NCI-H748 (cell line): ENCODE data around the gene GAB2.

Experiments used
- DNase-seq: peaks from one replicate; lab custom pipeline; 2025; ENCODE audit not compliant: unreplicated experiment; lab: John Stamatoyannopoulos, UW

The GAB2 gene

DNA sequence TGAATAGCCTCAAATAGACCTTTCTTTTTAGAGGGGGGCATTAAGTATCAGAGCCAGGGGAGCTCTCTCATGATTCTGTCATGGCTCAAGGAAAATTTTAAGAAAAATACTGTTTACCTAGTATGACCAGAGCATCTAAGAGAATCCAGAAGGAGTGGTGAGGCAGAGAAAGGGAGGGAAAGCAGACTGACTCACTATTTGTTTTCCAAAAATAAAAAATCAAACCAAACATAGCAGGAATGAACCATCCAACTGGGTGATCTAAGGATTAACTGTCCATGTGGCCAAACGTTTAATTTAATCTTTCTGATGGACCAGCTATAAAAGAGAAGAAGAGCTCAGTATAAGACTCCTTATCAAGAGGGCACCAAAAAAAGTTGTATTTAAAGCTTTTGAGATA is 70.8 kb downstream of the GAB2 start:
- no peak for DNase-seq

GRCh38 chr11:78345450-78345849 is 72.2 kb downstream of the GAB2 start:
- DNase-seq, result no peak

DNA sequence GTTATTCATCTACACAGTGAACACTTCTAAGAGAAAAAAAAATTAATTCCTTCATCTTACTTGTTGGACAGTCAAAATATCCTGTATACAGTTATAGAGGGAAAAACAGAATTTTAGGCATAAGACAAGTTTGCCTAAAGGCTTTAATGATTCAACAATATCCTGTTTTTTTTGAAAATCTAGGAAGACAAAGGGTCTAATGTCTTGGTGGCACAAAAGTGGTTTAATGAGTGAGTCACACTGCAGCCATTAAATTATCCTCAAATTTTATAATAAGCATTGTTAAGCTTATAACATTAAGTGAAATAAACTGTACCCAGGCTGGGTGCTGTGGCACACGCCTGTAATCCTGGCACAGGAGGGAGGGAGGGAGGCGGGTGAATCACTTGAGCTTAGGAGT is 72.9 kb downstream of the GAB2 start:
- no peak for DNase-seq

- no peak for DNase-seq
Measured at GRCh38 chr11:78344094-78344493, 73.5 kb downstream of the GAB2 start.

DNA sequence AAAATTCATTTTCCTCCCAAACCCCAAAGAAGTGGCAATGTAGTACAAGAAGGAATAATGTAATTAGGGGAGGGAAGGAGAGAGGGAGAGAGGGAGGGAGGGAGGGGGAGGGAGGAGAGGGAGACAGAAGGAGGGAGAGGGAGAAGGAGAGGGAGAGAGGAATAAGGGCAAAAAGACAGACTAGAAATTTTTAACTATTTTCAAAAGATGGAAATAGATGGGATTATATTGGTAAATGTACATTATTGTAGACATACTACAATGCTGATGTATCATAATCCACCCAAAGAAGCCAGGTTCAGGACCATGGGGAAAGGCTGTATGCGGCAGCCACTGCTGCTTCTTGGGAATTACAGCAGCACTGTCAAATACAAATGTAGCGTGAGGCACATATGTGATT is 74.3 kb downstream of the GAB2 start:
- DNase-seq, result no peak

DNA sequence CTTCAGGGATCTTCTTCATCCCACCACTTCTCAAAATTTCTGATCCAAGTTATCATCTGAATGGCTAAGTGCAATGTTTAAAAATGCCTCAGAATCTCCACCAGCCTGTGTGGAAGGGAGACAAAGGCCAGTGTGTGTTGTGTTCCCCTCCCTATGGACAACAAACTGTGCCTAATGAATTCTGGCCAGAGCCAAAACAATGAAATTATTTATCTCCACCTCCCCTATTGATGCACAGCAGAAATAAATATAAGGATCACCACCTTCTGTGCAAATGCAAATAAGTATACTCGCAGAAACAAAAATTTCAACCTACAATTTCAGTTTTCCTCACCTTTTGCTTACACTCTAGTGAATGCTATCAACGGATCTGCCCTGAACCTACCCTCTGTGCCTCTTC is 75.8 kb downstream of the GAB2 start:
- no peak for DNase-seq

- DNase-seq, result no peak
Measured at GRCh38 chr11:78340530-78340929, 77.1 kb downstream of the GAB2 start.

DNA sequence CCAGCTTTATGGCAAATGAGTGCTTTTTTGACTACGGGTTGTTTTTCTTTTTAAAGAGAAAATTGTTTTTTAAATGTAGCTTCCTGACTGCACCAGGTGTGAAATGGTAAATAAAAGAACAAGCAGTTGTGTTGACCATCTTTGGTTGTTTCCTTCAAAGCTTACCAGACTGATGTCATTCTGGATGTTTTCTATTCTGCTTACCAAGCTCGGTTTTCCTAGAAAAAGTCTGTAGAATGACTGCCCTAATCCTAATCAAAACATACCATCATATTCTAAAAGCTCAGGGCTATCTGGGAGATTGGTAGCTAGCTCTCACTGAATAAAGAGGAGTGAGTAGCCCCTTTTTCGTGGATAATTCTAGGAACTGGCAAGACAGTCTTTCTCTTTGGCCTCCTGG is 77.7 kb downstream of the GAB2 start:
- DNase-seq, result no peak

- DNase-seq, result peak; percentile 95
Measured at GRCh38 chr11:78339483-78339882, 78.1 kb downstream of the GAB2 start.

DNA sequence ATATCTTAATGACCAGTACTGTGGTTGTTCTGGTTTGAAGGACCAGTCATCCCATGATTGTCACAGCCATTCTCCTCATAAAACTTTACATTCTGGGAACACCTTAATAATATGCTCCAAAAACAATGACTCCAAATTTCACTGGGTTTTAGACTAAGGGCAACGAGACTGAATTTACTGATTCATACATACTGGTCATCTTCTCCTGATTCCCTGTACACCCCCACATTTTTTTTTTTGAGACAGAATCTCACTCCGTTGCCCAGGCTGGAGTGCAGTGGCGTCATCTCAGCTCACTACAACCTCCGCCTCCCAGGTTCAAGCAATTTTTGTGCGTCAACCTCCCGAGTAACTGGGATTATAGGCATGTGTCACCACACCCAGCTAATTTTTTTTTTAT is 78.9 kb downstream of the GAB2 start:
- DNase-seq, result no peak

DNA sequence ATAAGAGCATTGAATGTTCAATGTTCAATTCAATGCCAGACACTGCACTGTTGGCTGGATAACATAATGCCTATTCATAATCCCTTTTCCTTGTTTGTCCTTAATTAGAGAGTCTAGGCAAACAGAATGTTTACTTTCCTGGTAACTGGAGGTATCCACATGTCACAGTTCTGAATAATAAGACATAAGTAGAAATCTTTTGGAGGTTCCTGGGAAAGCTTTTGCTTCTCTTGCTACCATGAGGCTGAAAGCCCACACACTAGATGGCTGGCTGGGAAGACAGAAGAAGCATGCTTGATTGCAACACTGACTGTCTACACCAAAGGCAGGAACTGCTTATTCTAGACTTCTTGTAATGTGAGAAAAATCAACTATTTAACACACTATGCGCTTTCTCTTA is 79.5 kb downstream of the GAB2 start:
- peak; percentile 59 for DNase-seq

DNA sequence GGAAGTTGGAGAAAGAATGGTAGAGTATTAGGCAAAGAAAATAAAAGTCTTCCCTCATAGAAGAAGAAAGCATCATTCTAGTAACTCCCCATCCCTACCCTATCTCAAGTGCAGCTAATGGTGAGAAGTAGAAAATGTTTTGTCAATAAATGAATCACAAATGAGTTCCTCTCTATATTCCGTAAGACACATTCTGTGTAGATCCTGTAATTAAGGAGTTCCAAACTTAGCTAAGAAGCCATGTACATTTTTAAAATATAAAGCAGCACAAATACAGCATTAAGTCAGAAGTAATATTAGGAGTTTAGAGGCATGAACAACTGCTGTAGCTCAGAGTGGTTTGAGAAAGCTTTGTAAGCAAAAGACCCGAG is 80.1 kb downstream of the GAB2 start:
- no peak for DNase-seq

- DNase-seq, result no peak
Measured at GRCh38 chr11:78336877-78337553, 80.6 kb downstream of the GAB2 start.

GRCh38 chr11:78334109-78334508 is 83.5 kb downstream of the GAB2 start:
- no peak for DNase-seq

GRCh38 chr11:78332872-78333271 is 84.7 kb downstream of the GAB2 start:
- DNase-seq, result no peak

GRCh38 chr11:78332174-78332866 is 85.3 kb downstream of the GAB2 start:
- DNase-seq, result no peak

- no peak for DNase-seq
Measured at GRCh38 chr11:78331711-78332110, 85.9 kb downstream of the GAB2 start.

GRCh38 chr11:78330361-78330760 is 87.3 kb downstream of the GAB2 start:
- no peak for DNase-seq

- DNase-seq, result no peak
Measured at GRCh38 chr11:78327945-78328344, 89.7 kb downstream of the GAB2 start.

GRCh38 chr11:78325274-78325781 is 92.3 kb downstream of the GAB2 start:
- DNase-seq, result no peak

GRCh38 chr11:78323363-78323762 is 94.3 kb downstream of the GAB2 start:
- DNase-seq, result no peak

GRCh38 chr11:78319453-78319955 is 98.1 kb downstream of the GAB2 start:
- no peak for DNase-seq
